HG03196 (cell line): ENCODE measurements around the gene STOML1.

Source experiments
- ATAC-seq: cut with Tn5 transposase; IDR thresholded peaks from one replicate; pipeline ENCODE4 v1.9.1; 2021; ENCODE audit not compliant: unreplicated experiment

STOML1 gene

DNA sequence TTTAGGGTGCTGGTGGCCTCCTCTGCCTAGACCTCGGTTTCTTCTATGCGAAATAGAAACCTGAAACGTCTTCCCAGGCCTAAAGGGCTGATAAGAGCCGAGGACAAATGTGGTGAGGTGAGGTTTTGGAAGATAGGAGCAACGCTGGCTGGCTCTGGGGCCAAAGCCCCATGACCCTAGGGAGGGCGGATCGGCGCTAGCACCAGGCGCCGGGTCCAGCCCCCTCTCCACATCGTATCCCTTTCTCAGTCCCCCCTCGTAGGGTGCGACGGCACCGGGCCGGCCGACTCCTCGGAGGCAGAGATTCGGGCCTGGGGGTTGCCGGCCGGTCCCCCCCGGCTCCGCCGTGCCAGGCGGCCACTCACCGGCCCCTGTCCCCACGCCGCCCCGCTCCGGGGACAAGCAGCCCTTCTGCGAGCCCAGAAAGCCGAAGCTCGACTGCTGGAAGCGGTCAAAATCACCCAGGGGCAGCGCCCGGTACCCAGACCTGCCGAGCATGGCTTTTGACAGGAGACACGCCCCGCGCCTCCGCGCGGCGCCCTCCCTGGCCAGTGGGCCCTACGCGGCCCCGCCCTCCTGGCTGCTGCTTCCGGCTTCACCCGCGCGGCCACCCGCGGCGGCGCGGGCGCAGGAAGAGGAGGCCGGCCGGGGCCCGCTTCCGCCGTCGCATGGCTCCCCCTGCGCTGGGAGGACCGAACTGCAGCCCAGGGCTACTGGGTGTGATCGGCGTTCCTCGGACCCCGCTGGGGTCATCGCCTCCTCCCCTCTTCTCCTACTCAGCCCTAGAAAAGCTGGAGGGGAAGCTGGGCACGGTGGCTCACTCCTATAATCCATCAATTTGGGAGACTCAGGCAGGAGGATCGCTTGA, at the start of gene STOML1:
TSS of gene STOML1 (minus strand) at position 570 of the 868 bp plus-strand sequence. CDS start at position 498, 72 bp downstream.
- ATAC-seq: peak; percentile 60

DNA sequence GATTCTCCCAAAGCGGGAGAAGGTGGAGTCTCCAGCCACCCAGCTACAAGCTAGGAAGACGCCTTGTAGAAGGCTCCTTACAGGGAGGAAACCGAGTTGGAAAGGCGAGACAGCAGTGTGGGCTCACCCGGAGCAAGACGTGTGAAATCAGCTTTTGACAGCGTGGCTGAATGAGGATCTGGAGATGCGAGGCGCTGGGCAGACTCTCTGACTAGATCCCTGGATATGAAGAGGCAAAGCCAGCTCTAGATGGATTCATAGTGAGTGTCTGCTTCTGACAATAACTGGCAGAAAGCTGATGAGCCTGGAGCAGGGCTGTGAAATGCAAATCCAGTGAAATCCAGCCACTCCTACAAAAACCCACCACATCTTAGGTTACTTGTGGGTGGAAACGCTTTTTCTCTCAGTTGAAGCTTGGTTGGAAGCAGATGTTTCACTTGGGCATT, 49.2 kb upstream of the STOML1 start:
- no peak for ATAC-seq

DNA sequence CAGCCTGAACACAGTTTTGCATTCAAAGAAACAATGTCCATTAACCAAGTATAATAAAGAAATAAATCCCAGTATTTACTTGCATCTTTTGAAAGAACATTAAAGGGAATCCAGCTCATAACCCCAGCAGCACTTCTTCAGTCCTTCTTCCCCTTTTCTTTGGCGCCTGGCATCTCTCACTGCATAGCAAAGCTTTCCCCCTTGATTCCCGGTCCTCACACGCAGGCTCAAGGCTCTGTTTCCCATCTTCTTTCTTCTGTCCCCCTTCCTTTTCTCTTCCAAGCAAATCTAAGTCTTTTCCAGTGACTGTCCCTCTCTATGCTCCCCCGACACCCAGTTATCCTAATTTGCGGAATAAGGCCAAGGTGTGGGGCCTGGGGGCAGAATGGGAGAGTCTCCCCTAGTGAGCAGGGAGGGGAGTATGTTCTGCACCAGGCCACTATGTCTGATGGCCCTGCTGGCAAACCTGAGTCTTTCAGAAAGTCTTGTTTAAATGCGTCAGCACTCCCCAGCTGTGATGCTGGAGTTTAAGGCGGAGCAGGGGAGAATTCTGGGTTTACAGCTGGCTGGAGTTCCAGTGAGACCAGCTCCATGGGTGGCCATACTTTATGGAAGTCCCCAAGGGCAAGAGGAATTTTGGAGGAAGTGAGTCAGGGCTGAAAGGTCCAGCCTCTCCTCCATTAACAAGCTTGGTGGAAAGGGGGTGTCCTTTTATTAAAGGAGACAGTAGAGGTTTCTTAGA, 48.2 kb upstream of the STOML1 start:
- no peak for ATAC-seq

GRCh38 chr15:74039656-74040010, 47.5 kb upstream of the STOML1 start:
- no peak for ATAC-seq

DNA sequence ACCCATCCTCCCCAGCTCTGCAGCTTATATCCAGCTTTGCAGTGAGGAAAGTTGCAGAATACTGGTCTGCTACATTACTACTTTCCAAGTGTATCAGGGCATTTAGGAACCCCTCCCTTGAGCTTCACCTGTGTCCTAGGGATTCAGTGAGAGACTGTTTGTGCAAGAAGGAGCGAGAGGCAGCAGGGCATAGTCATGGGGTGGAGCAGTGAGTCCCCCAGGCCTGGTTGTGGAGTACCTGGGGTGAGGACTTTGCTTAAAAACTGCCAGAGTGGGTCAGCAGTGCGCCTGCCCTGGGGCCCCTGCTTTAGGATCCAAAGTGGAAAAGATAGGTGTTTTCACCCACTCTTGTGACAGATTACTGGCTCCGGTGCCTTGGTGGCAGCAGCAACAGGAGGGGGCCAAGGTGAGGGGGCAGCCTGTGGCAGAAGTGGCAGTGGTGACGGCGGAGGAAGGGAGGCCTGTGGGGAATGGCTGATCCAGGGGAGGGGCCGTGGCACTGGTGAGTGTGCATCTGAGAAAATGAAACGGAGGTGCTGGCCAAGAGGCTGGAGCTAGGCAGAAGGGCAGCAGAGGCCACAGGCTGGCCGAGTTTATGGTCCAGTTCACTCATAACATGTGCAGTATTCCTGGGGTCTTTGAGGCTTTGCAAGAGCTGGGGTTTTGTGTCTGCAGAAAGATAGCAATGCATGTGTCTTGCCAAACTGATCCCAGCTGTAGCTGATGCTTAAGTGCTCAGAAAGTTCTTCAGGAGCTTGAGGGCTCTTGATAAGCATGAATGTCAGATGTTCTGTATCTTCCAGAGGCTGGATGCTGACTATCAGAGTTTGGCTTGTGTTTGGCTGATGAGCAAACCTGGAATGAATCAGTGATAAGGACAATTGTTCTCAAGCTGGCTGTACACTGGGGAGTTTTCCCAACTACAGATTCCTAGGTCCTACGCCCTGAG, 46.9 kb upstream of the STOML1 start:
- no peak for ATAC-seq

DNA sequence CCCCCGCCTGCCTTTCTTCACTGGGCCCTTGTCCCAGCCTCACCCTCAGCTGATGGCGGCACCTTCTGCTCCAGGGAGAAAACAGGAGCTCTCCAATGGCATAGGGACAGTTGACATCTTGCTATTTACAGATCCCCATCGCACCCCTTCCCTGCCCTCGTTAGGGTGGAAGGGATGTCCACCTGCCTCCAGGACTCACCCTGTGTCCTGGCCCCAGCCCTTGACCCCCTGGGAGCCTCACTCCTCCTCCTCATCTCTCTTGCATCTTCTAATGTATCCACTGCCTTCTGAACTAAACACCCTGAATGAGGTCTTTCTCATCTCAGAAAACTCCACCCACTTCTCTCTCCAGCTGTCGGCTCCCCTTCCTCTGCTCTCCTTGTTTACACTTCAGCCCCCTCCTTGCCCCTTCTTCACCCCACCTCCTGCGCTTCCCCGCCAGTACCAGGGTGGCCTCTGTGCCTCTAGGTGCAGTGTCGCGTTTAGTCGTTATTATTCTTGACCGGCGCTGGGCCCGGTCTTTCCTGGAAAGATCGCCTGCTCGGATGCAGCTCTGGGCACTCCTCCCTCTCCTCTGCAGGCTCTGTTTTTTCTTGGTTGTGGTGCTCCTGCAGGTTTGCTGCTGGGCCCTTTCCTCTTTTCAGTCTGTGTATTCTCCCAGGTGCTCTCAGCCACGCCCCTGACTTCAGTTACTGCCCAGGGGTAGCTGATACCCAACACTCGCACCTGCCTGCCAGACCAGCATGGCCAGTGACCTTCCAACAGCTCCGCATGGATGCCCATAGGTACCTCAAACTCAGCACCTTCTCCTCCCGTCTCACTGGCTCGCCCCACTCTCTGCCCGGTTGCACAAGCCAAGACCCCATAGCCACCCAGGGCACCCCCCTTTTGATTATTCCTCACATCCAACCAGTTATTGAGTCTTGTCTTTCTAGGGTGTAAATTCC, 45.3 kb upstream of the STOML1 start:
- no peak for ATAC-seq

GRCh38 chr15:74036271-74037170, 44.4 kb upstream of the STOML1 start:
- no peak for ATAC-seq

GRCh38 chr15:74035121-74036017, 43.3 kb upstream of the STOML1 start:
- no peak for ATAC-seq

GRCh38 chr15:74034206-74034755, 42.2 kb upstream of the STOML1 start:
- ATAC-seq: no peak

DNA sequence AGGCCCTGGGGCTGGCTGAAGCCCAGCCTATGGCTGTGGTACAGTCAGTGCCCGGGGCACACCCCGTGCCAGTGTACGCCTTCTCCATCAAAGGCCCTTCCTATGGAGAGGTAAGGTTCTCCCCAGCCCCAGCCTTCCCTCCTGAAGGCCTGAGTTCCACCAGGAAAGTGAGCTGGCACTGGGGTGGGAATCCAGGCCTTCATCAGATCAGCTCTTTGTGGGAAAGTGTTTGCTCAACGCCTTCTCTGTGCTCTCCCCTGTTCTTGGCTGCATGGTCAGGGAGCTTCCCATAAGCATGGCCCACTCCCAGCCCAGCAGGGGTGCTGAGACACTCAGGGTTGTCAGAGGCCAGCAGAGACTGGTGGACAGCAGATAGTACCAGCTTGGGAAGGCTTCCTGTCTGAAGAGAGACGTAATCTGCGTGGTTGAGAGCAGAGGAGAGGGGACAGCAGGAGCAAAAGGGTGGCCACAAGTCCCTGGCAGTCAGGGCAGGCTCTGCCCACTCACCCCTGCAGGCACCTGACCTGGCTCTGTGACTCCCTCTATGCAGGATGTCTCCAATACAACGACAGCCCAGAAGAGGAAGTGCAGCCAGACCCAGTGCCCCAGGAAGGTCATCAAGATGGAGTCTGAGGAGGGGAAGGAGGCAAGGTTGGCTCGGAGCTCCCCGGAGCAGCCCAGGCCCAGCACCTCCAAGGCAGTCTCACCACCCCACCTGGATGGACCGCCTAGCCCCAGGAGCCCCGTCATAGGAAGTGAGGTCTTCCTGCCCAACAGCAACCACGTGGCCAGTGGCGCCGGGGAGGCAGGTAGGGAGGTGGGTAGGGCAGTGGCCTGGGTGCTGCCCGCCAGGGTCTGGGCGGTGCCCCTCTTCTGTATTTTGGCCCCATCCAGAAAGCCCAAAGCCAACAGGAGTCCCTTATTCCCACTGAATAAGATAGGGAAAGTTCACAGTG, 40.8 kb upstream of the STOML1 start:
- no peak for ATAC-seq

DNA sequence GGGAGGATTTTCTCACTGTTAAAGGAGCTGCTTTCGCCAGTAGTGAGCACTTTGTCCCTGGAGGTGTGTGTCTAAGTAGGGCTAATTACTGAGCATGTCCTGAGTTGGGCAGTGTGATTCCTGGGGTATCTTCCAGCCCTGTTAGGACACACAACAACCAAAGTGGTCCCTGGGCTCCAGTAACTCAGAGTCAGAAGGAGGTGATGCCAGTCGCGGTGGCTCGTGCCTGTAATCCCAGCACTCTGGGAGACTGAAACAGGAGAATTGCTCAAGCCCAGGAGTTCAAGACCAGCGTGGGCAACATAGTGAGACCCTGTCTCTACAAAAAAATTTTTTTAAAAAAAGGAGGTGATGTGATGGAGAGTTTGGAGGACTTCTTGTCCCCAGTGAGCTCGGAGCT, 40.0 kb upstream of the STOML1 start:
- ATAC-seq: no peak

- no peak for ATAC-seq
Observed at GRCh38 chr15:74028646-74029045, 36.6 kb upstream of the STOML1 start.

GRCh38 chr15:74027688-74028087, 35.6 kb upstream of the STOML1 start:
- ATAC-seq: no peak

- no peak for ATAC-seq
Observed at GRCh38 chr15:74025436-74025835, 33.3 kb upstream of the STOML1 start.

- ATAC-seq: no peak
Observed at GRCh38 chr15:74024687-74025086, 32.6 kb upstream of the STOML1 start.

GRCh38 chr15:74022706-74023470, 30.8 kb upstream of the STOML1 start:
- ATAC-seq: no peak
